ENCODE measurements around the gene FNDC1. TPM values are rescaled to one million over a fixed set of nuclear protein-coding genes. Genes with fewer than 3 reads are reported as not detected.

The FNDC1 gene
- total and polyA plus RNA-seq, 2 donors (not counting 1 experiment from before 2014, with no cell fraction given): under 0.01 to 0.03 TPM

DNA sequence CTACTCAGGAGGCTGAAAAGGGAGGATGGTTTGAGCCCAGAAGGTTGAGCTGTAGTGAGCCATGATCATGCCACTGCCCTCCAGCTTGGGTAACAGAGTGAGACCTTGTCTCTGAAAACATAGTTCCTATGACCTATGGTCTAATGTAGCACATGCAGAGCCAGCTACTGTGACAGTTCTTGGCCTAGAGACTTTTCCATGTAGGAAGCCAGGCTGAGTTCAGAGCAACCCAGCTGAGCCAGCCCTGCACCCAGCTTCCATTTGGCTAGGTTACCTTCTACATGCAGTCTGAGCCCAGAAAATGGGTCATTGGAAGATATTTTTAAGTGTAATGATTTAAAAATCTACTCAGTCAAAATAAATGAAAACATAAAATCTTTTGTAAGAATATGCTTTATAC is 92.8 kb downstream of the FNDC1 start:
- H4K20me1 ChIP-seq (ENCODE audit: control insufficient read depth, extremely low read depth, insufficient read depth, low read length): no peaks in the 10 kb centered on the region
- no peaks in the 10 kb centered on the region for H3K4me1 ChIP-seq (ENCODE audit: control insufficient read depth, extremely low read depth, insufficient read depth, low read length)
- H3K27me3 ChIP-seq (ENCODE audit: control insufficient read depth, insufficient read depth, low read length): no peaks in the 10 kb centered on the region
- no peak overlapping the region for H3K9ac ChIP-seq (ENCODE audit: insufficient read depth, low read length)
- H3K79me2 ChIP-seq (ENCODE audit: control insufficient read depth, insufficient read depth, low read length): no peaks in the 10 kb centered on the region
- no peak overlapping the region for H3K4me2 ChIP-seq (ENCODE audit: extremely low read depth, insufficient read depth, low read length)
- no peak overlapping the region for H3K27ac ChIP-seq (ENCODE audit: insufficient read depth, low read length)
- H3K36me3 ChIP-seq (ENCODE audit: control insufficient read depth, insufficient read depth, low read length): no peaks in the 10 kb centered on the region
- DNase-seq (ENCODE audit: low read depth in 2 of 2): no peak
- H3K9me3 ChIP-seq (ENCODE audit: control insufficient read depth, insufficient read depth, low read depth, low read length): no peaks in the 10 kb centered on the region
- TF ChIP-seq EZH2 (IDR thresholded peaks at IDR 0.05; ENCODE audit: low read length, missing control alignments) (no peak), CTCF (conservative IDR thresholded peaks at IDR 0.05 in 1 of 2, IDR thresholded peaks at IDR 0.05 in 1 of 2; ENCODE audit: low read depth in 1 of 2, low read length in 2 of 2) (no peak)
- H3K4me3 ChIP-seq (replicated peaks in 1 of 4; ENCODE audit: control extremely low read depth in 1 of 4, insufficient read depth in 1 of 4, low read depth in 3 of 4, low read length in 4 of 4): no peak overlapping the region
- H2AFZ ChIP-seq (ENCODE audit: low read length): no peak overlapping the region

GRCh38 chr6:159262586-159262985 is 93.4 kb downstream of the FNDC1 start:
- DNase-seq (ENCODE audit: low read depth in 2 of 2): no peak
- Histone ChIP-seq H3K27ac (ENCODE audit: insufficient read depth, low read length) (no peak overlapping the region), H3K4me1 (ENCODE audit: control insufficient read depth, extremely low read depth, insufficient read depth, low read length) (no peaks in the 10 kb centered on the region), H3K4me3 (replicated peaks in 1 of 4; ENCODE audit: control extremely low read depth in 1 of 4, insufficient read depth in 1 of 4, low read depth in 3 of 4, low read length in 4 of 4) (no peak overlapping the region), H3K9me3 (ENCODE audit: control insufficient read depth, insufficient read depth, low read depth, low read length) (no peaks in the 10 kb centered on the region), H3K36me3 (ENCODE audit: control insufficient read depth, insufficient read depth, low read length) (no peaks in the 10 kb centered on the region), H3K9ac (ENCODE audit: insufficient read depth, low read length) (no peak overlapping the region), H3K79me2 (ENCODE audit: control insufficient read depth, insufficient read depth, low read length) (no peaks in the 10 kb centered on the region), H2AFZ (ENCODE audit: low read length) (no peak overlapping the region), H3K27me3 (ENCODE audit: control insufficient read depth, insufficient read depth, low read length) (no peaks in the 10 kb centered on the region), H4K20me1 (ENCODE audit: control insufficient read depth, extremely low read depth, insufficient read depth, low read length) (no peaks in the 10 kb centered on the region), H3K4me2 (ENCODE audit: extremely low read depth, insufficient read depth, low read length) (no peak overlapping the region)
- TF ChIP-seq EZH2 (IDR thresholded peaks at IDR 0.05; ENCODE audit: low read length, missing control alignments) (no peak), CTCF (conservative IDR thresholded peaks at IDR 0.05 in 1 of 2, IDR thresholded peaks at IDR 0.05 in 1 of 2; ENCODE audit: low read depth in 1 of 2, low read length in 2 of 2) (no peak)

DNA sequence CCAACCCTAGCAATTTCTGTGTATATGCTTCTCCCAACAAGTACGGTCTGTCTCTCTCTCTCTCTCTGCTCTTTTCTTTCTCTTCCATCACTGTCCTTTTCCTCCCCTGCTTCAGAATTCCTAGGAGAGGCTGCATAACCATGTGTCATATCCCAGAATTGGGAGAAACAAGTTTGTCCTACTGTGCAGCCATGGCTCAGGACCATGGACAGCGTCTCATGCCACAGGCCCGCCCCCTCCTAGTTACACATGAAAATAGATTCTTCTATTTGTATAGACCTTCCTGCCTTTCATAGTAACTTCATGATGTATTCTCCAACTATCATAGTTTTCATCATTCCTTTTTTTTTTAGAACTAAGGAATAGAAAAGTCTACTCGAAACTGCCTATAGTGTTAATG is 98.0 kb downstream of the FNDC1 start:
- Histone ChIP-seq H3K9me3 (ENCODE audit: control insufficient read depth, insufficient read depth, low read depth, low read length) (no peaks in the 10 kb centered on the region), H3K27me3 (ENCODE audit: control insufficient read depth, insufficient read depth, low read length) (no peaks in the 10 kb centered on the region), H3K79me2 (ENCODE audit: control insufficient read depth, insufficient read depth, low read length) (no peaks in the 10 kb centered on the region), H2AFZ (ENCODE audit: low read length) (no peak overlapping the region), H3K27ac (ENCODE audit: insufficient read depth, low read length) (no peak overlapping the region), H4K20me1 (ENCODE audit: control insufficient read depth, extremely low read depth, insufficient read depth, low read length) (no peaks in the 10 kb centered on the region), H3K36me3 (ENCODE audit: control insufficient read depth, insufficient read depth, low read length) (no peaks in the 10 kb centered on the region), H3K4me1 (ENCODE audit: control insufficient read depth, extremely low read depth, insufficient read depth, low read length) (no peaks in the 10 kb centered on the region), H3K9ac (ENCODE audit: insufficient read depth, low read length) (no peak overlapping the region), H3K4me2 (ENCODE audit: extremely low read depth, insufficient read depth, low read length) (no peak overlapping the region), H3K4me3 (replicated peaks in 1 of 4; ENCODE audit: control extremely low read depth in 1 of 4, insufficient read depth in 1 of 4, low read depth in 3 of 4, low read length in 4 of 4) (no peak overlapping the region)
- TF ChIP-seq CTCF (conservative IDR thresholded peaks at IDR 0.05 in 1 of 2, IDR thresholded peaks at IDR 0.05 in 1 of 2; ENCODE audit: low read depth in 1 of 2, low read length in 2 of 2): no peak
- DNase-seq (ENCODE audit: low read depth in 2 of 2): peak in 1 of 2 donors; percentile 4
